Small intestine (tissue), 4 donors: Measurements from ENCODE around the gene DDX27. TPM values are rescaled to one million over a fixed set of nuclear protein-coding genes. Genes with fewer than 3 reads are reported as not detected.

Experiments
- polyA plus RNA-seq, 4 donors: library from polyadenylated mRNA; stranded (reverse) in 3 of 4; unstranded in 1 of 4; fragments of 200-250 nt in 3 of 4; fragments of 120-200 nt in 1 of 4; gene quantifications; one replicate each; pipeline versions ENCODE4 v1.2.1 to v1.2.3, GENCODE V29; 2013
- donor health status: healthy with polysubstance abuse.
- donor health status: Bipolar disorder and iron deficiency.
- donor health status: healthy.

The DDX27 gene
- polyA plus RNA-seq, 4 donors = 32.0 to 48.9 (median 34.9) TPM

Other genes with a start within 250 kb of the DDX27 start
- 10 to 100 TPM; 11.9 to 47.7 (median 23.3) TPM for gene CSE1L, start 173.1 kb upstream of the DDX27 start, polyA plus RNA-seq
- 100 to 1,000 TPM in 1 of 4 donors, 10 to 100 TPM in 3; 47.1 to 116 (median 65.4) TPM for gene STAU1, start 31.1 kb upstream of the DDX27 start, polyA plus RNA-seq
- gene ZNFX1, start 58.6 kb downstream of the DDX27 start, polyA plus RNA-seq = 10 to 100 TPM in 3 of 4 donors, 1 to 10 TPM in 1; 9.9 to 13.4 (median 11.9) TPM